Right ventricle myocardium superior (tissue), 1 donor: Measurements from ENCODE around the gene TTC9C. TPM values are rescaled to one million over a fixed set of nuclear protein-coding genes. Genes with fewer than 3 reads are reported as not detected.

ENCODE experiments used
- ATAC-seq: fragments of 200-7000 bp; cut with Tn5 transposase; one replicate; pipeline ENCODE4 v1.9.1; 2020; ENCODE audit warnings: mild to moderate bottlenecking; ENCODE audit not compliant: poor library complexity
- DNase-seq: peaks from one replicate; pipeline ENCODE4 v3.0.0-alpha.2; 2020
- intact Hi-C: fragments of 100-400 bp; cut with DNase I; formaldehyde crosslinking; loops from one replicate; pipeline ENCODE4 v1.11.2; 2022
- total RNA-seq: library from RNA; stranded (reverse); fragmentation: NEBNext Ultra II Directional; extraction: Animal tissue kit (Norgen Biotek cat#: 25700); gene quantifications from one replicate; pipeline ENCODE4 v1.2.1, GENCODE V29; 2021
- donor health status: DM: no; HTN: yes; CAD: no; lungs with severe emphysema.

Gene TTC9C
- total RNA-seq, 1 donor from 2014 or later, result 14.0 TPM

DNA sequence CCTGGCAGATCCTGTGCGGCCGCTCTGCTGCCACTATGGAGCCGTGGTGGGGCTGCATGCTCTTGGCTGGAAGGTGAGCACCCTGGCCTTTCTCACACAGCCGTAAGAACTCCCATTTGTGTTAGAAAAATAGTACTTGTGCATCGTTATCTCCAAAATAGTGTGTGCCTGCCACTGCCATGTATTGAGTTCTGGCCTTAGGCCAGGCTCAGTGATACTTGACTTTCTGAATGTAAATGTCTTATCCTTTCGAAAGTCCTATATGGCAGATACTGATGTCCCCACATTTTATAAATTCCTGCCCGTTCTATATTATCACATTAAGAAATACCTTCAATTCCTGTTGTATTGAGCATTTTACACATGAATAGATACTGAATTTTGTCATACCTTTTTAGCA lies 54.5 kb downstream of the TTC9C start:
- ATAC-seq (no peak), DNase-seq (no peak)
- intact Hi-C loops, result no loop called here

GRCh38 chr11:62786318-62787004 lies 58.2 kb downstream of the TTC9C start:
- intact Hi-C loops, result loop anchor here (1.0 kb wide), 1 partner anchor 76 kb away; no protein-coding TSS in a partner anchor
- ATAC-seq, result peak; percentile 88
- DNase-seq, result peak; percentile 93

DNA sequence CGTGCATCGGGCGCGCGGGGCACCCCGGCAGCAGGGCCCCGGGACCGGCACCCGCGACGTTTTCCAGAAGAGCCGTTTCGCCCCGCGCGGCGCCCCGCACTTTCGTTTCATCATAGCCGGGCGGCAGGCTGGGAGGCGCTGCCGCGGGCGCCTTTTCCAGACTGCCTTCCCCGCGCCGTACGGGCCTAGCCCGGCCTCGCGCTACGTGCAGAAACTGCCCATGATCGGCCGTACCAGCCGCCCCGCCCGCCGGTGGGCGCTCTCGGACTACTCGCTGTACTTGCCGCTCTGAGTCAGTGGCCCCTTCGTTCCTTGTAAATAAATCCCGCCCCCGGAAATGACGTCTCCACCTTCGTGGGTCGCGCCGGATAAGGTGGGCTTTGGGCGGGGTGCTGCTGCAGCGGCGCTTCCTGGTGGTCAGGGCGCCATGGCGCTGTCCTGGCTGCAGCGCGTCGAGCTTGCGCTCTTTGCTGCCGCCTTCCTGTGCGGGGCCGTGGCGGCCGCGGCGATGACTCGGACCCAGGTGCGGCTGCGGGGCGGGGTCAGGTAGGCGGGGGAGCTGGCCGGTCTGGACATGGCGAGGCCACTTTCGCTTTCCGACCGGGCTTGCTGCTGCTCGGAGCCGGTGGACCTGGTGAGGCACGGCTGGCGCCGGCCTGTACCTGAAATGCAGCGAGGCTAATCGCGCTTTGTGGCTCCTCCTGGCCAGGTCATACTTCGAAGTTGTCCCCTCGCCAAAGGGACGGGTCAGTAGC lies 58.9 kb downstream of the TTC9C start, which contains the start of gene TMEM179B:
Gene TMEM179B (plus strand): TSS at position 398 of the 755 bp plus-strand sequence. CDS start 30 bp downstream, at position 428.
- ATAC-seq (peak; percentile 87), DNase-seq (peak; percentile 98)
- intact Hi-C loops, result no loop called here

Other genes starting within 250 kb of the TTC9C start
- gene AHNAK, start 181.7 kb upstream of the TTC9C start, total RNA-seq, result 318 TPM
- 794 TPM for gene EEF1G, start 154.6 kb upstream of the TTC9C start, total RNA-seq
- gene TUT1, start 137.0 kb upstream of the TTC9C start, total RNA-seq, result 14.7 TPM
- 28.2 TPM for gene MTA2, start 126.6 kb upstream of the TTC9C start, total RNA-seq
- 13.1 TPM for gene EML3, start 115.7 kb upstream of the TTC9C start, total RNA-seq
- 1.5 TPM for gene ROM1, start 115.2 kb upstream of the TTC9C start, total RNA-seq
- gene B3GAT3, start 106.5 kb upstream of the TTC9C start, total RNA-seq, result 11.6 TPM
- gene GANAB, start 81.9 kb upstream of the TTC9C start, total RNA-seq, result 91.4 TPM
- 9.6 TPM for gene INTS5, start 75.2 kb upstream of the TTC9C start, total RNA-seq
- 30.4 TPM for gene C11orf98, start 63.3 kb upstream of the TTC9C start, total RNA-seq
- 3.7 TPM for gene CSKMT, start 63.2 kb upstream of the TTC9C start, total RNA-seq
- gene UQCC3, start 56.8 kb upstream of the TTC9C start, total RNA-seq, result 7.8 TPM
- gene LBHD1, start 56.2 kb upstream of the TTC9C start, total RNA-seq, result 3.2 TPM
- 82.2 TPM for gene UBXN1, start 49.4 kb upstream of the TTC9C start, total RNA-seq
- 3.8 TPM for gene LRRN4CL, start 39.0 kb upstream of the TTC9C start, total RNA-seq
- 21.7 TPM for gene BSCL2, start 21.1 kb upstream of the TTC9C start, total RNA-seq
- gene GNG3, start 20.8 kb upstream of the TTC9C start, total RNA-seq, result not detected
- 30.4 TPM for gene HNRNPUL2, start 1.0 kb upstream of the TTC9C start, total RNA-seq
- 9.7 TPM for gene ZBTB3, start 25.7 kb downstream of the TTC9C start, total RNA-seq
- 36.8 TPM for gene POLR2G, start 33.1 kb downstream of the TTC9C start, total RNA-seq
- 9.2 TPM for gene TAF6L, start 42.9 kb downstream of the TTC9C start, total RNA-seq
- gene TMEM179B, start 58.9 kb downstream of the TTC9C start, total RNA-seq, result 17.1 TPM
- gene TMEM223, start 63.5 kb downstream of the TTC9C start, total RNA-seq, result 17.4 TPM
- gene NXF1, start 77.0 kb downstream of the TTC9C start, total RNA-seq, result 40.1 TPM
- gene STX5, start 103.6 kb downstream of the TTC9C start, total RNA-seq, result 15.7 TPM
- not detected for gene TEX54, start 104.4 kb downstream of the TTC9C start, total RNA-seq
- gene WDR74, start 111.1 kb downstream of the TTC9C start, total RNA-seq, result 27.0 TPM
- gene SLC3A2, start 152.4 kb downstream of the TTC9C start, total RNA-seq, result 32.9 TPM
- not detected for gene CHRM1, start 192.9 kb downstream of the TTC9C start, total RNA-seq